ENCODE data around the gene GSK3A.

GSK3A gene

GRCh38 chr19:42279902-42280814, 37.8 kb upstream of the GSK3A start:
- peak; percentile 69 for DNase-seq

- no peak for DNase-seq
Measured at GRCh38 chr19:42279155-42279901, 36.9 kb upstream of the GSK3A start.

GRCh38 chr19:42278452-42279154, 36.2 kb upstream of the GSK3A start:
- no peak for DNase-seq

GRCh38 chr19:42277821-42278451, 35.5 kb upstream of the GSK3A start:
- DNase-seq = no peak

- DNase-seq = no peak
Measured at GRCh38 chr19:42276821-42277220, 34.4 kb upstream of the GSK3A start.

GRCh38 chr19:42276284-42276683, 33.9 kb upstream of the GSK3A start:
- no peak for DNase-seq

- DNase-seq = no peak
Measured at GRCh38 chr19:42275517-42275916, 33.1 kb upstream of the GSK3A start.

GRCh38 chr19:42275103-42275502, 32.7 kb upstream of the GSK3A start:
- DNase-seq = no peak

- DNase-seq = no peak
Measured at GRCh38 chr19:42274065-42274682, 31.8 kb upstream of the GSK3A start.

- DNase-seq = no peak
Measured at GRCh38 chr19:42273407-42274064, 31.1 kb upstream of the GSK3A start.

- no peak for DNase-seq
Measured at GRCh38 chr19:42272989-42273406, 30.6 kb upstream of the GSK3A start.

GRCh38 chr19:42272535-42272897, 30.1 kb upstream of the GSK3A start:
- DNase-seq = no peak

- no peak for DNase-seq
Measured at GRCh38 chr19:42271861-42272534, 29.6 kb upstream of the GSK3A start.

GRCh38 chr19:42271045-42271419, 28.6 kb upstream of the GSK3A start:
- no peak for DNase-seq

GRCh38 chr19:42270346-42271044, 28.1 kb upstream of the GSK3A start:
- no peak for DNase-seq

GRCh38 chr19:42269478-42270345, 27.3 kb upstream of the GSK3A start:
- no peak for DNase-seq

GRCh38 chr19:42268704-42269477, 26.5 kb upstream of the GSK3A start, which contains the start of gene CIC:
CIC (plus strand) TSS chr19:42269252; CDS start chr19:42271784, 2,532 bp downstream.
- peak; percentile 99 for DNase-seq

GRCh38 chr19:42268142-42268703, 25.8 kb upstream of the GSK3A start:
- peak; percentile 97 for DNase-seq

Data from NCI-H1417 treated with DMSO at 0.1 percent for 48 hours (cell line).